ENCODE results near the gene FRAT2.
"Not testable (repeated sequence)": the region's sequence is repeated elsewhere in the genome, so short reads cannot be mapped to it uniquely, and the experiment has no call there.

FRAT2 gene

GRCh38 chr10:97290576-97291356 lies 43.8 kb downstream of the FRAT2 start:
- not testable (repeated sequence) for DNase-seq

- DNase-seq = not testable (repeated sequence)
These were observed 44.5 kb downstream of the FRAT2 start for GRCh38 chr10:97290076-97290475.
